HuH-7.5 (cell line): ENCODE data around the gene TAP2.
A peak's percentile ranks its signal among the peaks of the same experiment; 100 is the strongest.

ENCODE experiments used
- DNase-seq: peaks from one replicate; pipeline ENCODE4 v3.0.0; 2011; ENCODE audit warnings: low spot score

Gene TAP2

GRCh38 chr6:32854376-32855178 is 16.0 kb upstream of the TAP2 start:
- DNase-seq, result no peak

- DNase-seq, result peak; percentile 71
Observed at GRCh38 chr6:32853541-32854375, 15.2 kb upstream of the TAP2 start, which contains the start of the genes PSMB9 and TAP1. Gene PSMB9, plus strand, starts transcription at chr6:32854192. Its CDS starts 38 bp downstream, at chr6:32854230. Gene TAP1, minus strand, starts transcription at chr6:32853704. Its CDS starts 68 bp downstream, at chr6:32853636.

- DNase-seq, result peak; percentile 15
Observed at GRCh38 chr6:32852844-32853540, 14.5 kb upstream of the TAP2 start.

- no peak for DNase-seq
Observed at GRCh38 chr6:32852018-32852843, 13.7 kb upstream of the TAP2 start.

- no peak for DNase-seq
Observed at GRCh38 chr6:32851025-32851424, 12.5 kb upstream of the TAP2 start.

GRCh38 chr6:32849126-32849525 is 10.6 kb upstream of the TAP2 start:
- DNase-seq, result no peak

GRCh38 chr6:32847795-32848194 is 9.3 kb upstream of the TAP2 start:
- no peak for DNase-seq

- DNase-seq, result no peak
Observed at GRCh38 chr6:32847004-32847403, 8.5 kb upstream of the TAP2 start.

GRCh38 chr6:32845384-32845884 is 6.9 kb upstream of the TAP2 start:
- DNase-seq, result no peak

GRCh38 chr6:32844839-32845383 is 6.4 kb upstream of the TAP2 start:
- no peak for DNase-seq

GRCh38 chr6:32843979-32844838 is 5.7 kb upstream of the TAP2 start, which contains the start of gene PSMB8:
Gene PSMB8, minus strand, starts transcription at chr6:32844047. Its CDS starts 51 bp downstream, at chr6:32843996.
- DNase-seq, result peak; percentile 77

GRCh38 chr6:32843331-32843978 is 4.9 kb upstream of the TAP2 start:
- no peak for DNase-seq

- no peak for DNase-seq
Observed at GRCh38 chr6:32842690-32843089, 4.2 kb upstream of the TAP2 start.

GRCh38 chr6:32842021-32842650 is 3.6 kb upstream of the TAP2 start:
- DNase-seq, result no peak

GRCh38 chr6:32840604-32841246 is 2.2 kb upstream of the TAP2 start:
- DNase-seq, result no peak

- DNase-seq, result no peak
Observed at GRCh38 chr6:32839356-32839755, 817 bp upstream of the TAP2 start.

GRCh38 chr6:32837651-32838113 is 857 bp downstream of the TAP2 start:
- no peak for DNase-seq

GRCh38 chr6:32836873-32837272 is 1.7 kb downstream of the TAP2 start:
- no peak for DNase-seq
